HG02973 (cell line): ENCODE data around the gene ASAP2.

Experiments used
- ATAC-seq: cut with Tn5 transposase; IDR thresholded peaks from one replicate; pipeline ENCODE4 v1.9.1; 2021; ENCODE audit warnings: moderate library complexity; ENCODE audit not compliant: unreplicated experiment

The ASAP2 gene

GRCh38 chr2:9341337-9341887, 134.8 kb downstream of the ASAP2 start:
- no peak for ATAC-seq

- ATAC-seq: no peak
Measured at GRCh38 chr2:9342659-9343058, 136.0 kb downstream of the ASAP2 start.

- no peak for ATAC-seq
Measured at GRCh38 chr2:9343524-9343923, 136.9 kb downstream of the ASAP2 start.

GRCh38 chr2:9344434-9344833, 137.8 kb downstream of the ASAP2 start:
- ATAC-seq: no peak

- no peak for ATAC-seq
Measured at GRCh38 chr2:9345343-9345742, 138.7 kb downstream of the ASAP2 start.

GRCh38 chr2:9345997-9346396, 139.4 kb downstream of the ASAP2 start:
- ATAC-seq: no peak

GRCh38 chr2:9346885-9347284, 140.3 kb downstream of the ASAP2 start:
- no peak for ATAC-seq

GRCh38 chr2:9347411-9347881, 140.8 kb downstream of the ASAP2 start:
- no peak for ATAC-seq

GRCh38 chr2:9354318-9354717, 147.7 kb downstream of the ASAP2 start:
- ATAC-seq: no peak

- no peak for ATAC-seq
Measured at GRCh38 chr2:9355270-9355669, 148.7 kb downstream of the ASAP2 start.

- ATAC-seq: no peak
Measured at GRCh38 chr2:9355716-9356115, 149.1 kb downstream of the ASAP2 start.

- no peak for ATAC-seq
Measured at GRCh38 chr2:9356261-9356660, 149.6 kb downstream of the ASAP2 start.

- ATAC-seq: no peak
Measured at GRCh38 chr2:9358846-9359245, 152.2 kb downstream of the ASAP2 start.

GRCh38 chr2:9359463-9359862, 152.9 kb downstream of the ASAP2 start:
- no peak for ATAC-seq

- ATAC-seq: no peak
Measured at GRCh38 chr2:9360110-9360509, 153.5 kb downstream of the ASAP2 start.

GRCh38 chr2:9360701-9361100, 154.1 kb downstream of the ASAP2 start:
- no peak for ATAC-seq

GRCh38 chr2:9364373-9364772, 157.8 kb downstream of the ASAP2 start:
- ATAC-seq: no peak

- ATAC-seq: no peak
Measured at GRCh38 chr2:9364791-9365497, 158.3 kb downstream of the ASAP2 start.

GRCh38 chr2:9365498-9366019, 158.9 kb downstream of the ASAP2 start:
- ATAC-seq: no peak

- ATAC-seq: no peak
Measured at GRCh38 chr2:9366026-9366425, 159.4 kb downstream of the ASAP2 start.

GRCh38 chr2:9370746-9371145, 164.1 kb downstream of the ASAP2 start:
- no peak for ATAC-seq

- ATAC-seq: no peak
Measured at GRCh38 chr2:9373047-9373446, 166.4 kb downstream of the ASAP2 start.

- ATAC-seq: no peak
Measured at GRCh38 chr2:9373476-9373875, 166.9 kb downstream of the ASAP2 start.
